GM19328 (cell line): Measurements from ENCODE around the gene RTP3.
"Not testable (repeated sequence)": the region's sequence is repeated elsewhere in the genome, so short reads cannot be mapped to it uniquely, and the experiment has no call there.

Experiments used
- ATAC-seq: cut with Tn5 transposase; IDR thresholded peaks from one replicate; pipeline ENCODE4 v1.9.1; 2021; ENCODE audit warnings: mild to moderate bottlenecking, moderate library complexity; ENCODE audit not compliant: unreplicated experiment

The RTP3 gene

GRCh38 chr3:46517016-46517783, 19.4 kb downstream of the RTP3 start:
- ATAC-seq: no peak

- ATAC-seq: no peak
Observed at GRCh38 chr3:46517784-46518181, 20.0 kb downstream of the RTP3 start.

GRCh38 chr3:46519952-46520351, 22.2 kb downstream of the RTP3 start:
- ATAC-seq: no peak

- ATAC-seq: no peak
Observed at GRCh38 chr3:46520531-46520930, 22.8 kb downstream of the RTP3 start.

- no peak for ATAC-seq
Observed at GRCh38 chr3:46521096-46521495, 23.3 kb downstream of the RTP3 start.

- not testable (repeated sequence) for ATAC-seq
Observed at GRCh38 chr3:46522201-46522600, 24.4 kb downstream of the RTP3 start.

- no peak for ATAC-seq
Observed at GRCh38 chr3:46523556-46523955, 25.8 kb downstream of the RTP3 start.

- ATAC-seq: no peak
Observed at GRCh38 chr3:46524008-46524407, 26.2 kb downstream of the RTP3 start.

GRCh38 chr3:46524832-46525231, 27.1 kb downstream of the RTP3 start:
- no peak for ATAC-seq

GRCh38 chr3:46527239-46527638, 29.5 kb downstream of the RTP3 start:
- ATAC-seq: no peak

GRCh38 chr3:46533091-46533490, 35.3 kb downstream of the RTP3 start:
- no peak for ATAC-seq

GRCh38 chr3:46535746-46536145, 38.0 kb downstream of the RTP3 start:
- no peak for ATAC-seq

GRCh38 chr3:46536758-46537157, 39.0 kb downstream of the RTP3 start:
- ATAC-seq: no peak

- ATAC-seq: no peak
Observed at GRCh38 chr3:46537316-46537715, 39.5 kb downstream of the RTP3 start.

- no peak for ATAC-seq
Observed at GRCh38 chr3:46537779-46538178, 40.0 kb downstream of the RTP3 start.

GRCh38 chr3:46538425-46538802, 40.6 kb downstream of the RTP3 start:
- not testable (repeated sequence) for ATAC-seq

- ATAC-seq: peak; percentile 86
Observed at GRCh38 chr3:46538803-46539442, 41.1 kb downstream of the RTP3 start.

- ATAC-seq: no peak
Observed at GRCh38 chr3:46539443-46540005, 41.7 kb downstream of the RTP3 start.

- no peak for ATAC-seq
Observed at GRCh38 chr3:46540550-46540949, 42.8 kb downstream of the RTP3 start.

GRCh38 chr3:46541835-46542234, 44.1 kb downstream of the RTP3 start:
- no peak for ATAC-seq

- no peak for ATAC-seq
Observed at GRCh38 chr3:46542344-46542743, 44.6 kb downstream of the RTP3 start.

- no peak for ATAC-seq
Observed at GRCh38 chr3:46542801-46543201, 45.0 kb downstream of the RTP3 start.
